ENCODE data around the gene CCT5.

Gene CCT5

DNA sequence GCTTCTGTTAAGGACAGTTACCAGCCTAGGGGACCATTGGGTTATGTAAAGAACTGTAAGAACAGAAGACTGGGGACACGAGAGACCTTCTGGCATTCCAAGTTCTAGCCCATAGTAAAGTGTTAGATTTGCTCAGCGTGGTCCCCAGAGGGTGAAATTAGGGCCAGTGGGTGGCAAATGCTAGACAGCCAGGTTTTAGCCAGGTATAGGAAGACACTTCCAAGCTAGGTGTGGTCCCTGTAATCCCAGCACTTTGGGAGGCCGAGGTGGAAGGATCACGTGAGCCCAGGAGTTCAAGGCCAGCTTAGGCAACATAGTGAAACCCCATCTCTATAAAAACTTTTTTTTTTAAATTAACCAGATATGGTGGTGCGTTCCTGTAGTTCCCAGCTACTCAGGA is 34.7 kb upstream of the CCT5 start:
- no peaks in the 10 kb centered on the region for H3K4me1 ChIP-seq (ENCODE audit: insufficient read depth, low read length, severe bottlenecking)
- H3K79me2 ChIP-seq (ENCODE audit: insufficient read depth, low read length) = no peaks in the 10 kb centered on the region
- H3K36me3 ChIP-seq (ENCODE audit: insufficient read depth, low read length) = no peaks in the 10 kb centered on the region
- no peak overlapping the region for H3K4me2 ChIP-seq (ENCODE audit: low read length)
- no peaks in the 10 kb centered on the region for H4K20me1 ChIP-seq (ENCODE audit: insufficient read depth, low read length)
- H3F3A ChIP-seq (ENCODE audit: insufficient read depth, low read length) = no peaks in the 10 kb centered on the region
- H3K27ac ChIP-seq (ENCODE audit: low read depth, low read length, poor library complexity, severe bottlenecking) = no peak overlapping the region
- no peaks in the 10 kb centered on the region for H3K27me3 ChIP-seq (ENCODE audit: insufficient read depth, low read length)
- no peak overlapping the region for H3K4me3 ChIP-seq (ENCODE audit: low read depth, low read length, poor library complexity, severe bottlenecking)
- H2AFZ ChIP-seq (ENCODE audit: low read length) = no peak overlapping the region
- H3K9me2 ChIP-seq (ENCODE audit: low read depth, low read length) = no peaks in the 10 kb centered on the region
- no peaks in the 10 kb centered on the region for H3K9me3 ChIP-seq (ENCODE audit: low read length)
- no peak overlapping the region for H3K9ac ChIP-seq (ENCODE audit: low read length)
- no peak for TF ChIP-seq EZH2 (IDR thresholded peaks at IDR 0.05; ENCODE audit: borderline replicate concordance, low read length)
- TF ChIP-seq, protein P1, sequence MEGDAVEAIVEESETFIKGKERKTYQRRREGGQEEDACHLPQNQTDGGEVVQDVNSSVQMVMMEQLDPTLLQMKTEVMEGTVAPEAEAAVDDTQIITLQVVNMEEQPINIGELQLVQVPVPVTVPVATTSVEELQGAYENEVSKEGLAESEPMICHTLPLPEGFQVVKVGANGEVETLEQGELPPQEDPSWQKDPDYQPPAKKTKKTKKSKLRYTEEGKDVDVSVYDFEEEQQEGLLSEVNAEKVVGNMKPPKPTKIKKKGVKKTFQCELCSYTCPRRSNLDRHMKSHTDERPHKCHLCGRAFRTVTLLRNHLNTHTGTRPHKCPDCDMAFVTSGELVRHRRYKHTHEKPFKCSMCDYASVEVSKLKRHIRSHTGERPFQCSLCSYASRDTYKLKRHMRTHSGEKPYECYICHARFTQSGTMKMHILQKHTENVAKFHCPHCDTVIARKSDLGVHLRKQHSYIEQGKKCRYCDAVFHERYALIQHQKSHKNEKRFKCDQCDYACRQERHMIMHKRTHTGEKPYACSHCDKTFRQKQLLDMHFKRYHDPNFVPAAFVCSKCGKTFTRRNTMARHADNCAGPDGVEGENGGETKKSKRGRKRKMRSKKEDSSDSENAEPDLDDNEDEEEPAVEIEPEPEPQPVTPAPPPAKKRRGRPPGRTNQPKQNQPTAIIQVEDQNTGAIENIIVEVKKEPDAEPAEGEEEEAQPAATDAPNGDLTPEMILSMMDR (IDR thresholded peaks at IDR 0.05; ENCODE audit: low read length) = no peak

DNA sequence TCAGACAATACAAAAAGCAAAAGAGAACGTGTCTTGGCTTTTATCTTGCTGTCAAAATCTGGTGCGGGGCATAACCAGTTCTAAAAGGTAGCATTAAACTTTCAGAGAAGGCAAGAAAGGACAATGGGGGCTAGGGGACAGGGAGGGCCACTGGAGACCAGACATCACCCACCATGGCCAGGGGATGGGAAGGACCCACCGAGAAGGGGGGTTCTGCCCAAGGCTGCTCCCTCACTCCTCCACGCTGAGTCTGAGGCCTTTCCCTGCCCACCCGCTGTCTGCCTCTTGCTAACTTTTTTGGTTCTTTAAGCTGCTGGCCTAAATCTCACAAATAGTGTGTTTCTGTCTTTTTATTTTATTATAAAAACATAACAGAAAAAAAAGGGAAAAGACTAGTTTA is 34.0 kb upstream of the CCT5 start:
- Histone ChIP-seq H3K9me3 (ENCODE audit: low read length) (no peaks in the 10 kb centered on the region), H3K27me3 (ENCODE audit: insufficient read depth, low read length) (no peaks in the 10 kb centered on the region), H3K36me3 (ENCODE audit: insufficient read depth, low read length) (no peaks in the 10 kb centered on the region), H4K20me1 (ENCODE audit: insufficient read depth, low read length) (no peaks in the 10 kb centered on the region), H3K9ac (ENCODE audit: low read length) (no peak overlapping the region), H3K79me2 (ENCODE audit: insufficient read depth, low read length) (no peaks in the 10 kb centered on the region), H3K4me2 (ENCODE audit: low read length) (no peak overlapping the region), H2AFZ (ENCODE audit: low read length) (no peak overlapping the region), H3K4me1 (ENCODE audit: insufficient read depth, low read length, severe bottlenecking) (no peaks in the 10 kb centered on the region), H3K4me3 (ENCODE audit: low read depth, low read length, poor library complexity, severe bottlenecking) (no peak overlapping the region), H3F3A (ENCODE audit: insufficient read depth, low read length) (no peaks in the 10 kb centered on the region), H3K27ac (ENCODE audit: low read depth, low read length, poor library complexity, severe bottlenecking) (no peak overlapping the region), H3K9me2 (ENCODE audit: low read depth, low read length) (no peaks in the 10 kb centered on the region)
- TF ChIP-seq, protein P1 (IDR thresholded peaks at IDR 0.05; ENCODE audit: low read length) = no peak
- no peak for TF ChIP-seq EZH2 (IDR thresholded peaks at IDR 0.05; ENCODE audit: borderline replicate concordance, low read length)

DNA sequence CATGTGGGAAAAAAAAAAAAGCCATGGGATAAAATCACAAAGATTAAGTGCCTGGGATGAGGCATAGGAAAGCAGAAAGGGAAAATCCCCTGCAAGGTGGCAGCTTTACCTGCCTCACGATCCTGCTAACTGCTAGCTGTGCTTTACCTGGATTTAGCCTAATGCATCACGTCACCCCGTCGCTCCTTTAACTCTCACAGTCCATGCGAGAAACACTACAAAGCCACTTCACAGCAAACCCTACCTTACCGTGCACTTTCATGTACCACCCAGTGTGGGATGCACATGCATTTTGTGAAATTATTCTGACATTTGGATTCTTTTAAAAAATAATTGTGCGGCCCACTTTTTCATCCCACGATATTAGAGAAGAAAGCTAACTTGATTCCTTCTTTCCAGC is 31.4 kb upstream of the CCT5 start:
- Histone ChIP-seq H3F3A (ENCODE audit: insufficient read depth, low read length) (no peaks in the 10 kb centered on the region), H3K4me2 (ENCODE audit: low read length) (no peak overlapping the region), H2AFZ (ENCODE audit: low read length) (no peak overlapping the region), H3K27ac (ENCODE audit: low read depth, low read length, poor library complexity, severe bottlenecking) (no peak overlapping the region), H3K27me3 (ENCODE audit: insufficient read depth, low read length) (no peaks in the 10 kb centered on the region), H3K9me3 (ENCODE audit: low read length) (no peaks in the 10 kb centered on the region), H4K20me1 (ENCODE audit: insufficient read depth, low read length) (no peaks in the 10 kb centered on the region), H3K4me3 (ENCODE audit: low read depth, low read length, poor library complexity, severe bottlenecking) (no peak overlapping the region), H3K4me1 (ENCODE audit: insufficient read depth, low read length, severe bottlenecking) (no peaks in the 10 kb centered on the region), H3K79me2 (ENCODE audit: insufficient read depth, low read length) (no peaks in the 10 kb centered on the region), H3K9me2 (ENCODE audit: low read depth, low read length) (no peaks in the 10 kb centered on the region), H3K9ac (ENCODE audit: low read length) (no peak overlapping the region), H3K36me3 (ENCODE audit: insufficient read depth, low read length) (no peaks in the 10 kb centered on the region)
- TF ChIP-seq, protein P1 (IDR thresholded peaks at IDR 0.05; ENCODE audit: low read length) = no peak
- TF ChIP-seq EZH2 (IDR thresholded peaks at IDR 0.05; ENCODE audit: borderline replicate concordance, low read length) = no peak

All from OCI-LY1 (cell line).